Chondrocyte (in vitro differentiated cells): ENCODE measurements around the gene MED13L. TPM values are rescaled to one million over a fixed set of nuclear protein-coding genes. Genes with fewer than 3 reads are reported as not detected.

ENCODE experiments used
- DNase-seq: peaks from one replicate; pipeline ENCODE4 v3.0.0; 2021; ENCODE audit warnings: mixed read lengths, low spot score
- H3K27ac Mint-ChIP-seq: one replicate; pipeline ENCODE4 v1.8.0; 2021; ENCODE audit warnings: mild to moderate bottlenecking, moderate library complexity, mixed read lengths; ENCODE audit not compliant: unreplicated experiment
- H3K27me3 Mint-ChIP-seq: 2 replicates; pipeline ENCODE4 v1.8.0; 2021; ENCODE audit warnings: low read depth, mixed read lengths
- H3K36me3 Mint-ChIP-seq: 2 replicates; pipeline ENCODE4 v1.8.0; 2021; ENCODE audit warnings: low read depth, mixed read lengths
- H3K4me1 Mint-ChIP-seq: 2 replicates; pipeline ENCODE4 v1.8.0; 2021; ENCODE audit warnings: low read depth, mild to moderate bottlenecking, mixed read lengths
- H3K4me3 Mint-ChIP-seq: one replicate; pipeline ENCODE4 v1.8.0; 2021; ENCODE audit warnings: mild to moderate bottlenecking, moderate library complexity, mixed read lengths; ENCODE audit not compliant: unreplicated experiment
- H3K9me3 Mint-ChIP-seq: 2 replicates; pipeline ENCODE4 v1.8.0; 2021; ENCODE audit warnings: low read depth, mixed read lengths
- microRNA-seq: library from miRNA; unstranded; fragments of <30 nt; microRNA quantifications from one replicate; pipeline ENCODE4 v1.2.0, GENCODE V29; 2020; ENCODE audit warnings: borderline number of aligned reads
- total RNA-seq: library from RNA; stranded (reverse); gene quantifications from 3 replicates; pipeline ENCODE4 v1.2.1, GENCODE V29; 2021
- TF ChIP-seq, protein P1 (sequence below): fragments of 200-600 bp; sonication (generic); IDR thresholded peaks from 2 replicates; pipeline ENCODE4 v1.5.0; 2021; ENCODE audit warnings: antibody characterized with exemption, mild to moderate bottlenecking, moderate library complexity

MED13L gene
- total RNA-seq, 1 donor from 2014 or later = 162 TPM

DNA sequence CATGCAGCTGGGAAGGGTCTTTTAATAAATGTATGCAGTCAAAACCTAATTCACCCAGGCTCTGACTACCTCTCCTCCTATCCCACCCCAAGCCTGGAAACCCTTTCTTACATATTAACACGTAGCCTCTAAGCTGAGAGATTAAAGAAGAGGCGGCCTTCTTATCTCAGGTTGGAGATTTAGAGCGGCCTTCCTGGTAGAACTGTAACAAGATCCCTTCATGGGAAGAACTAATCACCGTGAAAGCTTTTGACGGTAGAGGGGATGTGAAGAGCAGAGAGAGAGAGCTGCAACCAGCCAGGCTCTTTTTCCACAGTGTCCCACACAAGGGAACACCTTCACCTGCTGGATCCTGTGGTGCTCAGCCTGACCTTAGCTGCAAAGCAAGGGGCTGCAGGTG lies 367.4 kb downstream of the MED13L start:
- no peak overlapping the region for H3K4me3 Mint-ChIP-seq
- TF ChIP-seq, protein P1, sequence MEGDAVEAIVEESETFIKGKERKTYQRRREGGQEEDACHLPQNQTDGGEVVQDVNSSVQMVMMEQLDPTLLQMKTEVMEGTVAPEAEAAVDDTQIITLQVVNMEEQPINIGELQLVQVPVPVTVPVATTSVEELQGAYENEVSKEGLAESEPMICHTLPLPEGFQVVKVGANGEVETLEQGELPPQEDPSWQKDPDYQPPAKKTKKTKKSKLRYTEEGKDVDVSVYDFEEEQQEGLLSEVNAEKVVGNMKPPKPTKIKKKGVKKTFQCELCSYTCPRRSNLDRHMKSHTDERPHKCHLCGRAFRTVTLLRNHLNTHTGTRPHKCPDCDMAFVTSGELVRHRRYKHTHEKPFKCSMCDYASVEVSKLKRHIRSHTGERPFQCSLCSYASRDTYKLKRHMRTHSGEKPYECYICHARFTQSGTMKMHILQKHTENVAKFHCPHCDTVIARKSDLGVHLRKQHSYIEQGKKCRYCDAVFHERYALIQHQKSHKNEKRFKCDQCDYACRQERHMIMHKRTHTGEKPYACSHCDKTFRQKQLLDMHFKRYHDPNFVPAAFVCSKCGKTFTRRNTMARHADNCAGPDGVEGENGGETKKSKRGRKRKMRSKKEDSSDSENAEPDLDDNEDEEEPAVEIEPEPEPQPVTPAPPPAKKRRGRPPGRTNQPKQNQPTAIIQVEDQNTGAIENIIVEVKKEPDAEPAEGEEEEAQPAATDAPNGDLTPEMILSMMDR = no peak
- peaks cover 37% of the 10 kb centered on the region for H3K27me3 Mint-ChIP-seq
- H3K36me3 Mint-ChIP-seq = no peaks in the 10 kb centered on the region
- H3K9me3 Mint-ChIP-seq = peaks cover 9% of the 10 kb centered on the region
- no peak overlapping the region for H3K27ac Mint-ChIP-seq
- no peaks in the 10 kb centered on the region for H3K4me1 Mint-ChIP-seq
- DNase-seq = no peak

Small RNA genes lying within 50 kb of the gene (microRNA-seq; reads per million reads assigned to microRNA genes)
- not detected for gene MIR620
